ENCODE data around the gene SH3RF3. TPM values are rescaled to one million over a fixed set of nuclear protein-coding genes. Genes with fewer than 3 reads are reported as not detected.

Gene SH3RF3
- total RNA-seq, 3 donors from 2014 or later (not counting 1 experiment from before 2014, with no cell fraction given): 0.23 to 0.61 (median 0.34) TPM

DNA sequence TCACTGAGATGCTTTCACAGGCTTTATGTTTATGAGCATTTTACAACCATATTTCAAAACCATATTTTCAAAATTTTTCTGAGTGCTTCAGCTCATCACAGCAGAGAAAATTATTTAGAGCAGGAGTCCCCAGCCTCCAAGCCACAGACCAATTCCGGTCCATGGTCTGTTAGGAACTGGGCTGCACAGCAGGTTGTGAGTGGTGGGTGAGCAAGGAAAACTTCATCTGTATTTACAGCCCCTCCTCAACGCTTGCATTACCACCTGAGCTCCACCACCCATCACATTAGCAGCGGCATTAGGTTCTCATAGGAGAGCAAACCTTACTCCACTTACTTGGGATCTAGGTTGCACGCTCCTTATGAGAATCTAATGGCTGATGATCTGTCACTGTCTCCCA lies 319.2 kb downstream of the SH3RF3 start:
- no peaks in the 10 kb centered on the region for H3K27me3 ChIP-seq (ENCODE audit: control insufficient read depth, insufficient read depth, low read length)
- ATAC-seq: no peak
- Mint-ChIP-seq H3K27ac (no peak overlapping the region), H3K27me3 (ENCODE audit: low read depth in 2 of 2) (peaks cover 2 to 7% of the 10 kb centered on the region in 2 donors), H3K4me1 (peaks cover 7 to 9% of the 10 kb centered on the region in 2 donors), H3K4me3 (no peak overlapping the region), H3K9me3 (peaks cover 9 to 10% of the 10 kb centered on the region in 2 donors), H3K36me3 (peaks cover 12% of the 10 kb centered on the region)
- no peak overlapping the region for H3K27ac ChIP-seq (ENCODE audit: low read length)
- DNase-seq: no peak
- 88% methylated on average over 2 of the region's 4 CpGs for WGBS (ENCODE audit: insufficient coverage)
- no peak overlapping the region for H3K4me3 ChIP-seq (ENCODE audit: low read length)
- TF ChIP-seq, protein P1, sequence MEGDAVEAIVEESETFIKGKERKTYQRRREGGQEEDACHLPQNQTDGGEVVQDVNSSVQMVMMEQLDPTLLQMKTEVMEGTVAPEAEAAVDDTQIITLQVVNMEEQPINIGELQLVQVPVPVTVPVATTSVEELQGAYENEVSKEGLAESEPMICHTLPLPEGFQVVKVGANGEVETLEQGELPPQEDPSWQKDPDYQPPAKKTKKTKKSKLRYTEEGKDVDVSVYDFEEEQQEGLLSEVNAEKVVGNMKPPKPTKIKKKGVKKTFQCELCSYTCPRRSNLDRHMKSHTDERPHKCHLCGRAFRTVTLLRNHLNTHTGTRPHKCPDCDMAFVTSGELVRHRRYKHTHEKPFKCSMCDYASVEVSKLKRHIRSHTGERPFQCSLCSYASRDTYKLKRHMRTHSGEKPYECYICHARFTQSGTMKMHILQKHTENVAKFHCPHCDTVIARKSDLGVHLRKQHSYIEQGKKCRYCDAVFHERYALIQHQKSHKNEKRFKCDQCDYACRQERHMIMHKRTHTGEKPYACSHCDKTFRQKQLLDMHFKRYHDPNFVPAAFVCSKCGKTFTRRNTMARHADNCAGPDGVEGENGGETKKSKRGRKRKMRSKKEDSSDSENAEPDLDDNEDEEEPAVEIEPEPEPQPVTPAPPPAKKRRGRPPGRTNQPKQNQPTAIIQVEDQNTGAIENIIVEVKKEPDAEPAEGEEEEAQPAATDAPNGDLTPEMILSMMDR (IDR thresholded peaks at IDR 0.05): no peak
- no peaks in the 10 kb centered on the region for H3K36me3 ChIP-seq (ENCODE audit: control insufficient read depth, insufficient read depth, low read length)
- H3K9me3 ChIP-seq (ENCODE audit: control insufficient read depth, insufficient read depth, low read length): no peaks in the 10 kb centered on the region
- H3K4me1 ChIP-seq (ENCODE audit: control insufficient read depth, insufficient read depth, low read length): peaks cover 13% of the 10 kb centered on the region
- intact Hi-C loops (cut with micrococcal nuclease): no loop called here

DNA sequence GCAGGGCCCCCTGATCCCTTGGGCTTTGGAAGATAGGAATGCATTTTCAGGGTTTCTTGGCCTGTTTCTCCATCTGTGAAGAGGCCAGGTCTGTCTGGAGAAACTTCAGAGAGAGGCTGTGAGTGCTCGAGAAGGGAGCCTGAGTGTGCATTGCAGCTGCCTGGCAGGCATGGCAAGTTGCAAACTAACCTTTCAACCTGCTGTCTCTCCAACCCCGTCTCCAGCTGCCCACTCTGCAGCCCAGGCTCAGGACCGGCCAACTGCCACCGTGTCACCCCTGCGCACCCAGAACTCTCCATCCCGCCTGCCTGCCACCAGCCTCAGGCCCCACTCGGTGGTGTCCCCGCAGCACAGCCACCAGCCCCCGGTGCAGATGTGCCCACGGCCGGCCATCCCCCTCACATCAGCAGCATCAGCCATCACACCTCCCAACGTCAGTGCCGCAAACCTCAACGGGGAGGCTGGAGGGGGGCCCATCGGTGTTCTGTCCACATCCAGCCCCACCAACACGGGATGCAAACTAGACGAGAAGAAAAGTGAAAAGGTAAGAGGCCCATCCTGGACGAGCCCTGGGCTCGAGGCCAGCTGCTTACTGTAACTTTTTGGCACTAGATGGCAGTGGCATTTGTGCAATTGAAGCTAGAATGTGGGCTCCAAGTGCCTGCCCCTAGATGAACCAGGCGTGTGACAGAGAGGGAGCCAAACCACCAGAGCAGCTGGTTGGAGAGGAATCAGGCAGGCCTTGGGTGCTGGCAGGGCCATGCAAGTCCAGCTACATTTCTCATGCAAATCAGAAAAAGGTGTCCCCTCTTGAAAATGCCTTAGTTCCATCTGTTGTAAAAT lies 320.2 kb downstream of the SH3RF3 start:
- peaks cover 7 to 9% of the 10 kb centered on the region in 2 donors for H3K4me1 Mint-ChIP-seq
- TF ChIP-seq, protein P1 (IDR thresholded peaks at IDR 0.05): no peak
- H3K9me3 Mint-ChIP-seq: peaks cover 9 to 10% of the 10 kb centered on the region in 2 donors
- ATAC-seq: no peak
- H3K27ac Mint-ChIP-seq: no peak overlapping the region
- no peak overlapping the region for H3K4me3 Mint-ChIP-seq
- H3K4me1 ChIP-seq (ENCODE audit: control insufficient read depth, insufficient read depth, low read length): peaks cover 13% of the 10 kb centered on the region
- WGBS (ENCODE audit: insufficient coverage): 78% methylated on average over 20 of the region's 20 CpGs
- no peaks in the 10 kb centered on the region for H3K36me3 ChIP-seq (ENCODE audit: control insufficient read depth, insufficient read depth, low read length)
- intact Hi-C loops (cut with micrococcal nuclease): no loop called here
- H3K4me3 ChIP-seq (ENCODE audit: low read length): no peak overlapping the region
- H3K27ac ChIP-seq (ENCODE audit: low read length): no peak overlapping the region
- no peaks in the 10 kb centered on the region for H3K9me3 ChIP-seq (ENCODE audit: control insufficient read depth, insufficient read depth, low read length)
- H3K36me3 Mint-ChIP-seq: peaks cover 12% of the 10 kb centered on the region
- no peak for DNase-seq
- peaks cover 0 to 7% of the 10 kb centered on the region in 2 donors for H3K27me3 Mint-ChIP-seq (ENCODE audit: low read depth in 2 of 2)
- no peaks in the 10 kb centered on the region for H3K27me3 ChIP-seq (ENCODE audit: control insufficient read depth, insufficient read depth, low read length)

DNA sequence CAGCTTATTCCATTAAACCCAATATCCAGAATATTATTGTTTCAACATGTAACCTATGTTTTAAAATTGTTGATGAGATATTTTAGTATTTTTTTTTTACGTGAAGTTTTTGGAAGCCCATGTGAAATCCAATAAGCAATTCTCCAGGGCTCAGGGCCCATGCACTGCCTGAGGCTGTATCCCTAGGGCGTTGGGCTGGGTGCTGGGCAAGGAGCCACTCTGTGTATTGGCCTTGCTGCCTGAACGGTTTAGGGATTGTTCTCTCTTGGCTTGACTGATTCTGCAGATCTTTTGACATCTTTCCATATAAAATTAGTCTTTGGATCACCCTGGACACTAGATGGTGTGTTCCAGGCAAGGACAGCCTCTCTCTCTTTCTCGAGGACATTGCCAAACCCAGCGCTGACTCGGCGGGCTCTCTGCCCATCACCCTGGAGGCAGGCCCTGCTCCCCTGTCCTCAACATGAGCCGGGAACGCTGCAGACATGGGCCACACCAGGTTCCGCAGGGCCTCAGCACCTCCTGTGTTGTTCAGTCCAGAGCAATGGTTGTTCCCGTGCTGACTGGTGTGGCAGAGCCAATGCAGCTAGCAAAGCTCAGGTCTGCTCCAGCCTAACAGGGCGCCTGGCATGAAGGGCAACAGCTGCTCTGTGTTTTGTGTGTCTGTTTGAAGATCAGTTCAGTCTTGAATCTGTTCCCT lies 321.7 kb downstream of the SH3RF3 start:
- no peak for ATAC-seq
- H3K36me3 Mint-ChIP-seq: no peaks in the 10 kb centered on the region

More for the DNA sequence above, 321.7 kb downstream of the SH3RF3 start:
- WGBS (ENCODE audit: insufficient coverage): 93% methylated on average over 12 of the region's 12 CpGs
- H3K27ac Mint-ChIP-seq: no peak overlapping the region
- intact Hi-C loops (cut with micrococcal nuclease): no loop called here
- no peaks in the 10 kb centered on the region for H3K27me3 Mint-ChIP-seq (ENCODE audit: low read depth in 2 of 2)
- peaks cover 7 to 9% of the 10 kb centered on the region in 2 donors for H3K4me1 Mint-ChIP-seq
- no peaks in the 10 kb centered on the region for H3K36me3 ChIP-seq (ENCODE audit: control insufficient read depth, insufficient read depth, low read length)
- H3K4me1 ChIP-seq (ENCODE audit: control insufficient read depth, insufficient read depth, low read length): peaks cover 13% of the 10 kb centered on the region
- no peaks in the 10 kb centered on the region for H3K9me3 Mint-ChIP-seq
- no peaks in the 10 kb centered on the region for H3K9me3 ChIP-seq (ENCODE audit: control insufficient read depth, insufficient read depth, low read length)
- H3K27me3 ChIP-seq (ENCODE audit: control insufficient read depth, insufficient read depth, low read length): no peaks in the 10 kb centered on the region
- TF ChIP-seq, protein P1 (IDR thresholded peaks at IDR 0.05): no peak
- no peak for DNase-seq
- H3K4me3 Mint-ChIP-seq: no peak overlapping the region
- H3K27ac ChIP-seq (ENCODE audit: low read length): no peak overlapping the region
- H3K4me3 ChIP-seq (ENCODE audit: low read length): no peak overlapping the region
